T-helper 1 cell treated with Interleukin-12 subunit alpha and Interleukin-12 subunit beta and Interleukin-4 antibody, amounts not matched to agents 30 μg/mL and 1 μg/mL, for 36 hours (primary cell): ENCODE results near the gene STAT3.
A peak's percentile ranks its signal among the peaks of the same experiment; 100 is the strongest.
"Not testable (repeated sequence)": the region's sequence is repeated elsewhere in the genome, so short reads cannot be mapped to it uniquely, and the experiment has no call there.

Experiments
- H3K27ac Mint-ChIP-seq: one replicate; pipeline ENCODE4 v1.8.0; 2021; ENCODE audit warnings: mild to moderate bottlenecking, mixed read lengths
- H3K27me3 Mint-ChIP-seq: one replicate; pipeline ENCODE4 v1.8.0; 2021; ENCODE audit warnings: low read depth, mixed read lengths
- H3K36me3 Mint-ChIP-seq: one replicate; pipeline ENCODE4 v1.8.0; 2021; ENCODE audit warnings: low read depth, mixed read lengths
- H3K4me1 Mint-ChIP-seq: one replicate; pipeline ENCODE4 v1.8.0; 2021; ENCODE audit warnings: low read depth, mixed read lengths
- H3K4me3 Mint-ChIP-seq: one replicate; pipeline ENCODE4 v1.8.0; 2021; ENCODE audit warnings: mild to moderate bottlenecking, moderate library complexity, mixed read lengths
- H3K9me3 Mint-ChIP-seq: one replicate; pipeline ENCODE4 v1.8.0; 2021; ENCODE audit warnings: mixed read lengths

Gene STAT3

GRCh38 chr17:42334677-42335076 lies 53.6 kb downstream of the STAT3 start:
- H3K4me1 Mint-ChIP-seq = peaks cover 47% of the 10 kb centered on the region
- H3K27me3 Mint-ChIP-seq = no peaks in the 10 kb centered on the region
- peak overlapping the region; percentile 44 for H3K4me3 Mint-ChIP-seq
- peaks cover 63% of the 10 kb centered on the region for H3K36me3 Mint-ChIP-seq
- no peaks in the 10 kb centered on the region for H3K9me3 Mint-ChIP-seq
- H3K27ac Mint-ChIP-seq = no peak overlapping the region

DNA sequence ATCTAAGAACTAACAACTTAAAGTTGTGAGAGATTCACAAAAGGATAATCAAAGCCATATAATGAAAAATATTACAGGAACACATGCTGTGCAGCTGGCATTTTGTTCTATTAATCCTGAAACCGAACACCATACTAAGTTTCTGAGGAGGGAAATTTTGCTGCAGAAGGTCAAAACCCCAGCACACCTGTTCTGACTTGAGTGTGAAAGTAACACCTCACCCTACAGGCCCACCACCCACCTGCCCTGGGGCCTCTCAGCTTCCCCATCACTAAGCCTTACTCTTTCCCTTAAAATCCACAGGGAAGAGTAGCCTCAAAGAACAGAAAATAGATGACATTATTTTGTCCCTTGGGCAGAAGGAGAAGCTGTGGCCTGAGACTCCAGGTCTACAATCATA lies 55.2 kb downstream of the STAT3 start:
- Mint-ChIP-seq H3K9me3 (no peaks in the 10 kb centered on the region), H3K4me3 (no peak overlapping the region), H3K36me3 (peaks cover 61% of the 10 kb centered on the region), H3K27ac (peak overlapping the region; percentile 76), H3K27me3 (no peaks in the 10 kb centered on the region), H3K4me1 (peaks cover 38% of the 10 kb centered on the region)

GRCh38 chr17:42329025-42329976 lies 58.9 kb downstream of the STAT3 start:
- Mint-ChIP-seq H3K27ac (peak overlapping the region; percentile 38), H3K36me3 (peaks cover 49% of the 10 kb centered on the region), H3K4me1 (peaks cover 19% of the 10 kb centered on the region), H3K27me3 (no peaks in the 10 kb centered on the region), H3K9me3 (no peaks in the 10 kb centered on the region), H3K4me3 (no peak overlapping the region)

DNA sequence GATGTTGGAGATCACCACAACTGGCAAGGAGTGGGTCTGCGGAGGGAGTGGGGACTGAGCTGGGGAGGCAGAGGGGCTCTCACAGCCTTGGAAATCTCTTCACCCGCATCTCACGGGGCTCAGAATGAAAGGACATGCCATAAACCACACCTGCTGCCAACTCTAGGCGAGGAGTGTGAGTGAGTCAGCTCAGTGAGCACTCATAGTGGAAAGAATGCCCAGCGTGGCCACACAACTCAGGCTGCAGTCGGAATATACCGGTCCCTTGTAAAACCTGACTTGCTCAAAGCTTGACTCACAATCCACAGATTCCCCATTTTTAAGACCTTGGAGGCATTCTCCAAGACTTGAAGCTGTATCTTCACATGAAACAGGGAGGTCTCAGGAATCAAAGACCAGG lies 63.2 kb downstream of the STAT3 start:
- Mint-ChIP-seq H3K9me3 (no peaks in the 10 kb centered on the region), H3K27ac (peak overlapping the region; percentile 20), H3K4me3 (no peak overlapping the region), H3K4me1 (peaks cover 40% of the 10 kb centered on the region), H3K27me3 (no peaks in the 10 kb centered on the region), H3K36me3 (peaks cover 57% of the 10 kb centered on the region)

DNA sequence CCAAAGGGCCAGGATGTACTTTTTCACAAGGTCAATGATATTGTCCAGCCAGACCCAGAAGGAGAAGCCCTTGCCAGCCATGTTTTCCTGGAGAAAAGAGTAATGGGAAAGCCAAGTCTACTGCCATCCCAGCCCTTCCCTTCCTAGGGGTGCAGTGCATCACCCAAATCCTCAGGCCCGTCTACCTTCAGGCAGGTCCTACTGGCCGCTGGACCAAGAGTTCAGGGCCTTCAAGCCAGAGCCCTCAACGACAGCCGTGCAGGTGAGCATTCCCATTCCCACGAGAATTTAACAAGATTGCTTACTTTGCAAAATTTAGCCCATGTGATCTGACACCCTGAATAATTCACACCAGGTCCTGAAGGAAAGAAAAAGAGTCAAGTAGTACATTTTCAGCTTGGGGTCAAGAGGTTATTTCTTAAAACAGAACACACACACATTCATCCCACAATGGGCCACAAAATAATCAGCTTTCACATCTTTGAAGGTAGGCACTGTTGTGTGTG lies 64.9 kb downstream of the STAT3 start:
- peaks cover 54% of the 10 kb centered on the region for H3K36me3 Mint-ChIP-seq
- peaks cover 49% of the 10 kb centered on the region for H3K4me1 Mint-ChIP-seq
- peak overlapping the region; percentile 14 for H3K4me3 Mint-ChIP-seq

GRCh38 chr17:42322382-42323267 lies 65.6 kb downstream of the STAT3 start:
- Mint-ChIP-seq H3K4me3 (peak overlapping the region; percentile 14), H3K27me3 (no peaks in the 10 kb centered on the region), H3K9me3 (no peaks in the 10 kb centered on the region), H3K4me1 (peaks cover 49% of the 10 kb centered on the region), H3K36me3 (peaks cover 54% of the 10 kb centered on the region), H3K27ac (peak overlapping the region; percentile 71)

More for the DNA sequence above, 64.9 kb downstream of the STAT3 start:
- Mint-ChIP-seq H3K27me3 (no peaks in the 10 kb centered on the region), H3K27ac (peak overlapping the region; percentile 71), H3K9me3 (no peaks in the 10 kb centered on the region)

- Mint-ChIP-seq H3K36me3 (peaks cover 57% of the 10 kb centered on the region), H3K4me1 (peaks cover 54% of the 10 kb centered on the region), H3K27me3 (no peaks in the 10 kb centered on the region), H3K4me3 (no peak overlapping the region), H3K27ac (peak overlapping the region; percentile 27), H3K9me3 (no peaks in the 10 kb centered on the region)
These were observed 66.7 kb downstream of the STAT3 start for GRCh38 chr17:42321555-42321954.

DNA sequence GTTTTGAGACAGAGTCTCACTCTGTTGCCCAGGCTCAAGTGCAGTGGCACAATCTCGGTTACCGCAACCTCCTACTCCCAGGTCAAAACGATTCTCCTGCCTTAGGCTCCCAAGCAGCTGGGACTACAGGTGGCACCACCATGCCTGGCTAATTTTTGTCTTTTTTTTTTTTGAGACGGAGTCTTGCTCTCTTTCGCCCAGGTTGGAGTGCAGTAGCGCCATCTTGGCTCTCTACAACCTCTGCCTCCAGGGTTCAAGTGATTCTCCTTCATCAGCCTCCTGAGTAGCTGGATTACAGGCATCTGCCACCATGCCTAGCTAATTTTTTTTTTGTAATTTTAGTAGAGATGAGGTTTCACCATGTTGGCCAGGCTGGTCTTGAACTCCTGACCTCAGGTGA lies 70.3 kb downstream of the STAT3 start:
- peaks cover 56% of the 10 kb centered on the region for H3K36me3 Mint-ChIP-seq
- not testable (repeated sequence) for H3K9me3 Mint-ChIP-seq, H3K27ac Mint-ChIP-seq, H3K4me3 Mint-ChIP-seq, H3K27me3 Mint-ChIP-seq
- peaks cover 63% of the 10 kb centered on the region for H3K4me1 Mint-ChIP-seq

- Mint-ChIP-seq H3K4me1 (peaks cover 59% of the 10 kb centered on the region), H3K36me3 (peaks cover 52% of the 10 kb centered on the region), H3K27ac (peak overlapping the region; percentile 65), H3K27me3 (no peaks in the 10 kb centered on the region), H3K9me3 (no peaks in the 10 kb centered on the region), H3K4me3 (no peak overlapping the region)
These were observed 70.9 kb downstream of the STAT3 start for GRCh38 chr17:42317266-42317845.

GRCh38 chr17:42316755-42317154 lies 71.5 kb downstream of the STAT3 start:
- H3K36me3 Mint-ChIP-seq = peaks cover 49% of the 10 kb centered on the region
- H3K27me3 Mint-ChIP-seq = no peaks in the 10 kb centered on the region
- H3K4me3 Mint-ChIP-seq = no peak overlapping the region
- H3K9me3 Mint-ChIP-seq = no peaks in the 10 kb centered on the region
- peaks cover 57% of the 10 kb centered on the region for H3K4me1 Mint-ChIP-seq
- H3K27ac Mint-ChIP-seq = no peak overlapping the region

DNA sequence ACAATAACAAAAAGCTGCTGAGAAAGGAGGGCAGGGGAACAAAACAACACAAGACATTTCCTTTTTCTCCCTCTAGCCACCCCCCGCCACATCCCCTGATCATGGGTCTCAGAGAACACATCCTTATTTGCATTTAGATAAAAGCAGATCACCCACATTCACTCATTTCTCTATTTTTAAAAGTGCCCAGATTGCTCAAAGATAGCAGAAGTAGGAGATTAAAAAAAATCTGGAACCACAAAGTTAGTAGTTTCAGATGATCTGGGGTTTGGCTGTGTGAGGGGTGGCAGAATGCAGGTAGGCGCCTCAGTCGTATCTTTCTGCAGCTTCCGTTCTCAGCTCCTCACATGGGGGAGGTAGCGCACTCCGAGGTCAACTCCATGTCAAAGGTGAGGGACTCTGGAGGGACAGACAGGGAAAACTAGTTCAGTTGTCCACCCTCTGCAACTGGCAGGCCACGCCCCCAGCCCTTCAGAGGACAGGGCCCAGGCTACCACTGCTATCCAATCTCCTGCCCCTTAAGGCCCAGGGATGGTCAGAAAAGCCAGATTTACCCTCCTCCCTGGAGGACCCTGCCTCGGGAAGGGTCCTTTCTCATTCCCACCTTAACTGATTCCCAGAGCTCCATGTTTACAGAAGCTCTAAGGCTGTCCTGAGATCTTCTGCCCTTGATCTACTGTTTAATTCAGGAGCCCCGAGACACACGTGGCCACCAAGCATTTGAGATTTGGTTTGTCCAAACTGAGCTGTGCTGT lies 72.7 kb downstream of the STAT3 start:
- Mint-ChIP-seq H3K27ac (peak overlapping the region; percentile 79), H3K27me3 (no peaks in the 10 kb centered on the region), H3K9me3 (no peaks in the 10 kb centered on the region), H3K36me3 (peaks cover 50% of the 10 kb centered on the region), H3K4me1 (peaks cover 59% of the 10 kb centered on the region), H3K4me3 (peak overlapping the region; percentile 48)

GRCh38 chr17:42313773-42314566 lies 74.3 kb downstream of the STAT3 start:
- H3K9me3 Mint-ChIP-seq = no peaks in the 10 kb centered on the region
- H3K4me1 Mint-ChIP-seq = peaks cover 56% of the 10 kb centered on the region
- H3K4me3 Mint-ChIP-seq = no peak overlapping the region
- H3K36me3 Mint-ChIP-seq = peaks cover 55% of the 10 kb centered on the region
- no peaks in the 10 kb centered on the region for H3K27me3 Mint-ChIP-seq
- no peak overlapping the region for H3K27ac Mint-ChIP-seq

DNA sequence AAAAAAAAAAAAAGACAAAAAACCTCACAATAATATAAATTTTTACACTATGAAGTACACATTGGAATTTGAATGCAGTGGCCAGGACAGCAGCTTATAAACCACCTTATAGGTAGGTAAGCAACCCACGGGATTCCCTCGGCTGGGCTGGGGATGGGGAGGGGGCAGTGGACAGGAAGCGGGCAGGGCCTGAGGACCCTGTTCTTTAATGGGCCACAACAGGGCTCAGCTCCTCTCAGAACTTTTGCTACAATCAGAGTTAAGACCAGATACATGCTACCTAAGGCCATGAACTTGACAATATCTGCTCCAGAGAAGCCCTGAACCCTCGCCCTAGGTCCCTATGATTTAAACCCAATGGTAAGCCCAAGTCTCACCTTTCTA lies 74.9 kb downstream of the STAT3 start:
- Mint-ChIP-seq H3K27ac (no peak overlapping the region), H3K4me3 (no peak overlapping the region), H3K36me3 (peaks cover 55% of the 10 kb centered on the region), H3K27me3 (no peaks in the 10 kb centered on the region), H3K4me1 (peaks cover 54% of the 10 kb centered on the region), H3K9me3 (no peaks in the 10 kb centered on the region)
